Renal pelvis (tissue), 4 donors: ENCODE results near the gene ERBIN. TPM values are rescaled to one million over a fixed set of nuclear protein-coding genes. Genes with fewer than 3 reads are reported as not detected.
"Not testable (repeated sequence)": the region's sequence is repeated elsewhere in the genome, so short reads cannot be mapped to it uniquely, and the experiment has no call there.

ENCODE experiments used
- DNase-seq: peaks from one replicate; pipeline ENCODE4 v3.0.0-alpha.2; 2013
- polyA plus RNA-seq, 3 donors: library from polyadenylated mRNA; unstranded; fragments of 120-200 nt; gene quantifications; one replicate each; pipeline ENCODE4 v1.2.1, GENCODE V29; 2013; ENCODE audit not compliant: insufficient read length in 3 of 3

Gene ERBIN
- polyA plus RNA-seq, 3 donors = 89.0 to 105 (median 96.6) TPM

GRCh38 chr5:65999061-65999723 lies 72.8 kb downstream of the ERBIN start:
- no peak for DNase-seq

GRCh38 chr5:66001952-66002351 lies 75.6 kb downstream of the ERBIN start:
- no peak for DNase-seq

- no peak for DNase-seq
Measured at GRCh38 chr5:66002415-66002814, 76.0 kb downstream of the ERBIN start.

- no peak for DNase-seq
Measured at GRCh38 chr5:66004216-66004615, 77.8 kb downstream of the ERBIN start.

GRCh38 chr5:66009277-66009676 lies 82.9 kb downstream of the ERBIN start:
- DNase-seq = no peak

- no peak for DNase-seq
Measured at GRCh38 chr5:66010476-66010875, 84.1 kb downstream of the ERBIN start.

- no peak for DNase-seq
Measured at GRCh38 chr5:66012271-66012670, 85.9 kb downstream of the ERBIN start.

GRCh38 chr5:66013397-66013796 lies 87.0 kb downstream of the ERBIN start:
- DNase-seq = no peak

- DNase-seq = no peak
Measured at GRCh38 chr5:66013906-66014305, 87.5 kb downstream of the ERBIN start.

GRCh38 chr5:66015196-66015960 lies 89.0 kb downstream of the ERBIN start:
- no peak for DNase-seq

- no peak for DNase-seq
Measured at GRCh38 chr5:66021585-66021984, 95.2 kb downstream of the ERBIN start.

- DNase-seq = no peak
Measured at GRCh38 chr5:66039296-66039695, 112.9 kb downstream of the ERBIN start.

GRCh38 chr5:66039701-66040100 lies 113.3 kb downstream of the ERBIN start:
- DNase-seq = no peak

- DNase-seq = no peak
Measured at GRCh38 chr5:66041627-66042026, 115.3 kb downstream of the ERBIN start.

GRCh38 chr5:66057239-66057638 lies 130.9 kb downstream of the ERBIN start:
- no peak for DNase-seq

GRCh38 chr5:66061320-66061719 lies 134.9 kb downstream of the ERBIN start:
- DNase-seq = not testable (repeated sequence)

- not testable (repeated sequence) for DNase-seq
Measured at GRCh38 chr5:66063061-66063460, 136.7 kb downstream of the ERBIN start.

- no peak for DNase-seq
Measured at GRCh38 chr5:66066826-66067225, 140.5 kb downstream of the ERBIN start.

GRCh38 chr5:66072031-66072430 lies 145.7 kb downstream of the ERBIN start:
- no peak for DNase-seq

GRCh38 chr5:66074901-66075300 lies 148.5 kb downstream of the ERBIN start:
- DNase-seq = no peak

- DNase-seq = no peak
Measured at GRCh38 chr5:66080664-66081063, 154.3 kb downstream of the ERBIN start.

- no peak for DNase-seq
Measured at GRCh38 chr5:66089384-66089783, 163.0 kb downstream of the ERBIN start.

- no peak for DNase-seq
Measured at GRCh38 chr5:66100851-66101250, 174.5 kb downstream of the ERBIN start.

- no peak for DNase-seq
Measured at GRCh38 chr5:66113160-66113559, 186.8 kb downstream of the ERBIN start.
